Endothelial cell of umbilical vein (primary cell): ENCODE measurements around the gene TMEM254. TPM values are rescaled to one million over a fixed set of nuclear protein-coding genes. Genes with fewer than 3 reads are reported as not detected.

Experiments used
- BruUV-seq: library from RNA; stranded (reverse); fragments of 400-500 nt; replicated peaks from 2 replicates; lab custom pipeline; 2021; lab: Mats Ljungman, UMichigan
- CTCF ChIA-PET: fragments of 300-600, 350-600 bp; sonication (Branson Sonifier 250); formaldehyde crosslinking; loops from one replicate; lab custom pipeline; 2021; ENCODE audit warnings: antibody characterized with exemption, inconsistent platforms; lab: Charles Lee
- POLR2A ChIA-PET: fragments of 300-600, 350-600 bp; sonication (Branson Sonifier 250); formaldehyde crosslinking; loops from one replicate; lab custom pipeline; 2021; ENCODE audit warnings: antibody characterized with exemption, inconsistent platforms; lab: Charles Lee
- DNase-seq: peaks from one replicate; pipeline ENCODE4 v3.0.0-alpha.2; 2011; ENCODE audit warnings: low read depth, low spot score
- FAIRE-seq: peaks from 2 replicates; lab custom pipeline; 2011; peaks lifted over from hg19 to GRCh38; lab: Jason Lieb, UNC
- H2AFZ ChIP-seq: 2 replicates; pipeline ENCODE4 v1.6.0; 2012; ENCODE audit warnings: low read depth, low read length, control low read depth, inconsistent platforms
- H3K27ac ChIP-seq: 2 replicates; pipeline ENCODE4 v1.5.1; 2011; ENCODE audit warnings: low read depth, mild to moderate bottlenecking, control low read depth, low read length, moderate library complexity; ENCODE audit not compliant: insufficient read depth
- H3K27me3 ChIP-seq, 2 experiments: 2 replicates each; pipeline versions ENCODE4 v1.6.0 to v1.6.1; 2011; ENCODE audit warnings: low read length in 2 of 2, mixed read lengths in 1 of 2; ENCODE audit not compliant: control insufficient read depth in 2 of 2, insufficient read depth in 2 of 2
- H3K36me3 ChIP-seq, 2 experiments: 2 replicates in 1 of 2; 3 replicates in 1 of 2; pipeline ENCODE4 v1.5.1; 2011; ENCODE audit warnings: low read length in 2 of 2, mild to moderate bottlenecking in 1 of 2, moderate library complexity in 1 of 2; ENCODE audit not compliant: control insufficient read depth in 2 of 2, insufficient read depth in 2 of 2; ENCODE audit errors: extremely low read depth in 1 of 2
- H3K4me1 ChIP-seq: 3 replicates; pipeline ENCODE4 v1.5.1; 2011; ENCODE audit warnings: mild to moderate bottlenecking, low read length; ENCODE audit not compliant: control insufficient read depth, insufficient read depth; ENCODE audit errors: extremely low read depth
- H3K4me2 ChIP-seq: 2 replicates; pipeline ENCODE4 v1.6.1; 2011; ENCODE audit warnings: low read length, control low read depth, mixed read lengths; ENCODE audit not compliant: insufficient read depth
- H3K4me3 ChIP-seq, 3 experiments: fragments of 200-600 bp in 1 of 3; sonication (generic), shearing (Covaris generic) in 1 of 3; replicated peaks in 1 of 3; 2 replicates each; pipeline ENCODE4 v1.5.1; 2011 to 2016; ENCODE audit warnings: control low read depth in 3 of 3, low read length in 3 of 3, mild to moderate bottlenecking in 2 of 3, inconsistent platforms in 1 of 3, low read depth in 1 of 3, moderate library complexity in 1 of 3; ENCODE audit not compliant: insufficient read depth in 1 of 3
- H3K79me2 ChIP-seq: 2 replicates; pipeline ENCODE4 v1.6.0; 2012; ENCODE audit warnings: low read length, inconsistent platforms; ENCODE audit not compliant: control insufficient read depth, insufficient read depth
- H3K9ac ChIP-seq: replicated peaks from 2 replicates; pipeline ENCODE3; 2011; ENCODE audit warnings: low read length, control low read depth; ENCODE audit not compliant: insufficient read depth; ENCODE audit errors: extremely low read depth
- H3K9me1 ChIP-seq: replicated peaks from 3 replicates; pipeline ENCODE4 v1.6.0; 2011; ENCODE audit warnings: mild to moderate bottlenecking, low read length; ENCODE audit not compliant: control insufficient read depth, insufficient read depth; ENCODE audit errors: extremely low read depth
- H3K9me3 ChIP-seq: replicated peaks from 2 replicates; pipeline ENCODE4 v1.5.1; 2012; ENCODE audit warnings: low read length, inconsistent platforms; ENCODE audit not compliant: control insufficient read depth, insufficient read depth
- H4K20me1 ChIP-seq: replicated peaks from 2 replicates; pipeline ENCODE3; 2011; ENCODE audit warnings: mild to moderate bottlenecking, low read length; ENCODE audit not compliant: control insufficient read depth, insufficient read depth; ENCODE audit errors: extremely low read depth
- FOS ChIP-seq: IDR thresholded peaks from 2 replicates; pipeline ENCODE4 v1.6.1; 2011; ENCODE audit warnings: mild to moderate bottlenecking, low read length, moderate library complexity, borderline replicate concordance; ENCODE audit not compliant: insufficient read depth
- JUN ChIP-seq: IDR thresholded peaks from 2 replicates; pipeline ENCODE4 v1.6.1; 2011; ENCODE audit warnings: borderline replicate concordance, low read depth; ENCODE audit not compliant: insufficient read length, insufficient read depth
- MYC ChIP-seq: IDR thresholded peaks from one replicate; pipeline ENCODE4 v1.6.1; 2011; ENCODE audit warnings: mild to moderate bottlenecking, low read depth, low read length
- POLR2AphosphoS5 ChIP-seq: IDR thresholded peaks from 2 replicates; pipeline ENCODE4 v1.6.1; 2012; ENCODE audit warnings: low read depth, mild to moderate bottlenecking, control low read depth, low read length, moderate library complexity; ENCODE audit not compliant: insufficient read depth
- dilution Hi-C: fragments of 300-500 bp; cut with MboI; formaldehyde crosslinking; loops from one replicate; pipeline ENCODE4 v1.15.0; 2019; ENCODE audit warnings: low sequenced_read_pairs; ENCODE audit not compliant: extremely low pct_ligation_motif_present
- intact Hi-C: fragments of 100-400 bp; cut with micrococcal nuclease; formaldehyde crosslinking; loops from one replicate; pipeline ENCODE4 v1.10.0; 2022
- polyA plus RNA-seq, 4 experiments: library from polyadenylated mRNA; depleted of rRNA in 3 of 4; stranded (reverse) in 3 of 4; unstranded in 1 of 4; fragments of >200 nt; gene quantifications; 2 replicates each; pipeline versions ENCODE4 v1.2.1 to v1.2.3, GENCODE V29; 2011 to 2012; ENCODE audit warnings: missing spikeins in 1 of 4
- total RNA-seq: library from RNA; stranded (reverse); gene quantifications from 2 replicates; pipeline ENCODE4 v1.2.3, GENCODE V29; 2021
- TF ChIP-seq, protein P1 (sequence below): IDR thresholded peaks from 2 replicates; pipeline ENCODE4 v1.6.1; 2011; ENCODE audit not compliant: insufficient read depth, insufficient read length
- TF ChIP-seq, protein P2 (sequence below), 2 donors: IDR thresholded peaks; 1 replicate in 1 of 2; 2 replicates in 1 of 2; pipeline ENCODE4 v1.5.1; 2011; ENCODE audit warnings: low read length in 2 of 2, mild to moderate bottlenecking in 2 of 2, moderate library complexity in 2 of 2, control low read depth in 1 of 2, inconsistent platforms in 1 of 2, low read depth in 1 of 2; ENCODE audit not compliant: insufficient read depth in 1 of 2; ENCODE audit errors: extremely low read depth in 1 of 2

Gene TMEM254
- total and polyA plus RNA-seq, 2 donors (not counting 3 experiments of a cell fraction or from before 2014, with no cell fraction given) = 10.1 to 13.4 TPM

DNA sequence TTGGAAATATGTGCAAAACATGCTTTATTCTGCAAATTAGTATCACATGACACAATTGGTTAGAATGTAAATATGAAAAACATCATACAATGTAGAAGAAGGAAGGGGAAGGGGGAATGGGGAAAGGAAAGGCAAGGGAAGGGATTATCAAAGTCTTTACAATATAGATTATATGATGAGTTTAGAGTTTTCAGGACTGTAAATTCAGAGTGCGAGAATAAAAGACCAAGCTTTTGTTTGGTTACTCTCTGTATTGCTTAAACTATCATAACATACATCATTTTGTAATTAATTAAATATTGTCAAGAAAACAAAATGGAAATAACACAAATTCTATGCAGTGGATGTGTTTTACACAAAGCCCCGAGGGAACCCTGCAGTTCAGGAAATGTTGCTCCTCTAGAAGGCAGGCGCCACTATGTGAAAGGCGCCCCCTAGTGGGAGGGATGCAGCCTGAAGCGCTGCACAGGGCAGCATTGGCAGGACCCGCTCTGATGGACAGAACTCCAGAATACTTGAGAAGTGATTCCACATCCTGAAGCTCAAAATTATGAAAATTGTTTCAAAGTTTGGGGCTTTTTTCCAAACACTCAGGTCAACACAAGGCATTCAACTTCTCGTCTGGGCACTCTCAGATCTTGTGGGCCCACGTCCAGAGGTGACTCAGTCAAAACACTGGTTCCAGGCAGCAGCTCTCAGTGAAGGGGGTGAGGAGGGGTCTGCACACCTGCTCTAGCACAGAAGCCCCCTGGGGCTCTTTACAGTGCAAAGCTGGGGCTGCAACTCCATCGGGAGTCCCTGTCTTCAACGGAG is 31.6 kb upstream of the TMEM254 start:
- peak; percentile 88 for FAIRE-seq
- Histone ChIP-seq H4K20me1 (no peaks in the 10 kb centered on the region), H3K4me1 (no peaks in the 10 kb centered on the region), H3K9me1 (no peaks in the 10 kb centered on the region), H3K9ac (no peak overlapping the region), H3K79me2 (no peaks in the 10 kb centered on the region), H3K4me2 (no peak overlapping the region), H3K27ac (no peak overlapping the region), H3K27me3 (peaks cover 7 to 12% of the 10 kb centered on the region in 2 experiments), H3K36me3 (no peaks in the 10 kb centered on the region), H3K9me3 (no peaks in the 10 kb centered on the region), H3K4me3 (no peak overlapping the region), H2AFZ (no peak overlapping the region)
- ChIA-PET CTCF (interaction anchor here (0.6 to 4.3 kb wide), 20 partner anchors 12 to 509 kb away, joined by 3 to 45 read pairs (median 4); partner anchors contain the start of gene TMEM254), POLR2A (no interaction called here)
- intact Hi-C loops (loop anchor here (1.0 to 5.0 kb wide), 4 partner anchors 115 to 510 kb away; no protein-coding TSS in a partner anchor), dilution Hi-C loops (no loop called here)
- BruUV-seq = no TSS peak
- no peak for TF ChIP-seq MYC
- TF ChIP-seq, protein P1, sequence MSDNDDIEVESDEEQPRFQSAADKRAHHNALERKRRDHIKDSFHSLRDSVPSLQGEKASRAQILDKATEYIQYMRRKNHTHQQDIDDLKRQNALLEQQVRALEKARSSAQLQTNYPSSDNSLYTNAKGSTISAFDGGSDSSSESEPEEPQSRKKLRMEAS = no peak
- TF ChIP-seq, protein P2, sequence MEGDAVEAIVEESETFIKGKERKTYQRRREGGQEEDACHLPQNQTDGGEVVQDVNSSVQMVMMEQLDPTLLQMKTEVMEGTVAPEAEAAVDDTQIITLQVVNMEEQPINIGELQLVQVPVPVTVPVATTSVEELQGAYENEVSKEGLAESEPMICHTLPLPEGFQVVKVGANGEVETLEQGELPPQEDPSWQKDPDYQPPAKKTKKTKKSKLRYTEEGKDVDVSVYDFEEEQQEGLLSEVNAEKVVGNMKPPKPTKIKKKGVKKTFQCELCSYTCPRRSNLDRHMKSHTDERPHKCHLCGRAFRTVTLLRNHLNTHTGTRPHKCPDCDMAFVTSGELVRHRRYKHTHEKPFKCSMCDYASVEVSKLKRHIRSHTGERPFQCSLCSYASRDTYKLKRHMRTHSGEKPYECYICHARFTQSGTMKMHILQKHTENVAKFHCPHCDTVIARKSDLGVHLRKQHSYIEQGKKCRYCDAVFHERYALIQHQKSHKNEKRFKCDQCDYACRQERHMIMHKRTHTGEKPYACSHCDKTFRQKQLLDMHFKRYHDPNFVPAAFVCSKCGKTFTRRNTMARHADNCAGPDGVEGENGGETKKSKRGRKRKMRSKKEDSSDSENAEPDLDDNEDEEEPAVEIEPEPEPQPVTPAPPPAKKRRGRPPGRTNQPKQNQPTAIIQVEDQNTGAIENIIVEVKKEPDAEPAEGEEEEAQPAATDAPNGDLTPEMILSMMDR (IDR thresholded peaks at IDR 0.05; ENCODE audit: extremely low read depth in 1 of 2, insufficient read depth in 1 of 2, low read depth in 1 of 2, low read length in 2 of 2) = peak; percentile 89 to 92
- TF ChIP-seq POLR2AphosphoS5 = no peak
- TF ChIP-seq FOS = no peak
- no peak for TF ChIP-seq JUN
- DNase-seq = peak; percentile 70
